ENCODE measurements around the gene CLCF1.

Gene CLCF1

GRCh38 chr11:67375320-67376055, 2.1 kb upstream of the CLCF1 start:
- H3K27me3 ChIP-seq (ENCODE audit: control insufficient read depth in 5 of 5, insufficient read depth in 4 of 5, low read length in 5 of 5) = peaks cover 3 to 22% (median 10%) of the 10 kb centered on the region in 5 donors
- peaks cover 6 to 31% (median 28%) of the 10 kb centered on the region in 5 donors for H3K4me1 ChIP-seq (ENCODE audit: control insufficient read depth in 5 of 5, insufficient read depth in 5 of 5, low read length in 5 of 5)
- H3K9me3 ChIP-seq (ENCODE audit: control insufficient read depth in 5 of 5, low read length in 5 of 5) = no peaks in the 10 kb centered on the region
- H3K36me3 ChIP-seq (ENCODE audit: control insufficient read depth in 5 of 5, insufficient read depth in 5 of 5, low read length in 5 of 5) = no peaks in the 10 kb centered on the region
- H3K27ac ChIP-seq (ENCODE audit: low read depth, low read length) = no peak overlapping the region
- no peak overlapping the region for H3K4me3 ChIP-seq (ENCODE audit: low read depth in 1 of 5, low read length in 5 of 5)
- no peak overlapping the region for H3K9ac ChIP-seq (ENCODE audit: low read length in 5 of 5)

GRCh38 chr11:67374571-67375281, 1.3 kb upstream of the CLCF1 start:
- no peaks in the 10 kb centered on the region for H3K36me3 ChIP-seq (ENCODE audit: control insufficient read depth in 5 of 5, insufficient read depth in 5 of 5, low read length in 5 of 5)
- H3K9me3 ChIP-seq (ENCODE audit: control insufficient read depth in 5 of 5, low read length in 5 of 5) = no peaks in the 10 kb centered on the region
- peak overlapping the region in 1 of 5 donors; percentile 16 for H3K9ac ChIP-seq (ENCODE audit: low read length in 5 of 5)
- H3K4me3 ChIP-seq (ENCODE audit: low read depth in 1 of 5, low read length in 5 of 5) = peak overlapping the region in 3 of 5 donors; percentile 55 to 69 (median 61)
- peak overlapping the region; percentile 75 for H3K27ac ChIP-seq (ENCODE audit: low read depth, low read length)
- H3K27me3 ChIP-seq (ENCODE audit: control insufficient read depth in 5 of 5, insufficient read depth in 4 of 5, low read length in 5 of 5) = peaks cover 3 to 21% (median 10%) of the 10 kb centered on the region in 5 donors
- peaks cover 6 to 31% (median 28%) of the 10 kb centered on the region in 5 donors for H3K4me1 ChIP-seq (ENCODE audit: control insufficient read depth in 5 of 5, insufficient read depth in 5 of 5, low read length in 5 of 5)

GRCh38 chr11:67373648-67374570, 511 bp upstream of the CLCF1 start:
- Histone ChIP-seq H3K9me3 (ENCODE audit: control insufficient read depth in 5 of 5, low read length in 5 of 5) (no peaks in the 10 kb centered on the region), H3K4me3 (ENCODE audit: low read depth in 1 of 5, low read length in 5 of 5) (peak overlapping the region; percentile 55 to 69 (median 59)), H3K27me3 (ENCODE audit: control insufficient read depth in 5 of 5, insufficient read depth in 4 of 5, low read length in 5 of 5) (peaks cover 0 to 15% (median 10%) of the 10 kb centered on the region in 5 donors), H3K36me3 (ENCODE audit: control insufficient read depth in 5 of 5, insufficient read depth in 5 of 5, low read length in 5 of 5) (no peaks in the 10 kb centered on the region), H3K27ac (ENCODE audit: low read depth, low read length) (peak overlapping the region; percentile 75), H3K9ac (ENCODE audit: low read length in 5 of 5) (peak overlapping the region; percentile 16 to 70 (median 61)), H3K4me1 (ENCODE audit: control insufficient read depth in 5 of 5, insufficient read depth in 5 of 5, low read length in 5 of 5) (peaks cover 6 to 31% (median 28%) of the 10 kb centered on the region in 5 donors)

GRCh38 chr11:67372321-67372992, 941 bp downstream of the CLCF1 start:
- H3K4me1 ChIP-seq (ENCODE audit: control insufficient read depth in 5 of 5, insufficient read depth in 5 of 5, low read length in 5 of 5) = peaks cover 6 to 39% (median 28%) of the 10 kb centered on the region in 5 donors
- H3K9ac ChIP-seq (ENCODE audit: low read length in 5 of 5) = peak overlapping the region in 4 of 5 donors; percentile 52 to 79 (median 57)
- H3K27me3 ChIP-seq (ENCODE audit: control insufficient read depth in 5 of 5, insufficient read depth in 4 of 5, low read length in 5 of 5) = peaks cover 0 to 12% (median 9%) of the 10 kb centered on the region in 5 donors
- H3K36me3 ChIP-seq (ENCODE audit: control insufficient read depth in 5 of 5, insufficient read depth in 5 of 5, low read length in 5 of 5) = no peaks in the 10 kb centered on the region
- no peaks in the 10 kb centered on the region for H3K9me3 ChIP-seq (ENCODE audit: control insufficient read depth in 5 of 5, low read length in 5 of 5)
- peak overlapping the region; percentile 50 for H3K27ac ChIP-seq (ENCODE audit: low read depth, low read length)
- peak overlapping the region in 4 of 5 donors; percentile 55 to 69 (median 60) for H3K4me3 ChIP-seq (ENCODE audit: low read depth in 1 of 5, low read length in 5 of 5)

GRCh38 chr11:67371911-67372320, 1.5 kb downstream of the CLCF1 start:
- Histone ChIP-seq H3K36me3 (ENCODE audit: control insufficient read depth in 5 of 5, insufficient read depth in 5 of 5, low read length in 5 of 5) (no peaks in the 10 kb centered on the region), H3K4me3 (ENCODE audit: low read depth in 1 of 5, low read length in 5 of 5) (peak overlapping the region in 4 of 5 donors; percentile 36 to 63 (median 46)), H3K27me3 (ENCODE audit: control insufficient read depth in 5 of 5, insufficient read depth in 4 of 5, low read length in 5 of 5) (peaks cover 0 to 7% (median 6%) of the 10 kb centered on the region in 5 donors), H3K9ac (ENCODE audit: low read length in 5 of 5) (peak overlapping the region in 3 of 5 donors; percentile 17 to 53 (median 52)), H3K9me3 (ENCODE audit: control insufficient read depth in 5 of 5, low read length in 5 of 5) (no peaks in the 10 kb centered on the region), H3K27ac (ENCODE audit: low read depth, low read length) (peak overlapping the region; percentile 50), H3K4me1 (ENCODE audit: control insufficient read depth in 5 of 5, insufficient read depth in 5 of 5, low read length in 5 of 5) (peaks cover 6 to 45% (median 32%) of the 10 kb centered on the region in 5 donors)

GRCh38 chr11:67371189-67371910, 2.0 kb downstream of the CLCF1 start:
- peak overlapping the region in 1 of 5 donors; percentile 53 for H3K9ac ChIP-seq (ENCODE audit: low read length in 5 of 5)
- H3K4me3 ChIP-seq (ENCODE audit: low read depth in 1 of 5, low read length in 5 of 5) = peak overlapping the region in 3 of 5 donors; percentile 42 to 63 (median 51)
- peak overlapping the region; percentile 50 for H3K27ac ChIP-seq (ENCODE audit: low read depth, low read length)
- H3K27me3 ChIP-seq (ENCODE audit: control insufficient read depth in 5 of 5, insufficient read depth in 4 of 5, low read length in 5 of 5) = peaks cover 0 to 7% (median 3%) of the 10 kb centered on the region in 5 donors
- H3K4me1 ChIP-seq (ENCODE audit: control insufficient read depth in 5 of 5, insufficient read depth in 5 of 5, low read length in 5 of 5) = peaks cover 9 to 50% (median 38%) of the 10 kb centered on the region in 5 donors
- no peaks in the 10 kb centered on the region for H3K36me3 ChIP-seq (ENCODE audit: control insufficient read depth in 5 of 5, insufficient read depth in 5 of 5, low read length in 5 of 5)
- H3K9me3 ChIP-seq (ENCODE audit: control insufficient read depth in 5 of 5, low read length in 5 of 5) = no peaks in the 10 kb centered on the region

- Histone ChIP-seq H3K27ac (ENCODE audit: low read depth, low read length) (no peak overlapping the region), H3K9me3 (ENCODE audit: control insufficient read depth in 5 of 5, low read length in 5 of 5) (no peaks in the 10 kb centered on the region), H3K9ac (ENCODE audit: low read length in 5 of 5) (no peak overlapping the region), H3K36me3 (ENCODE audit: control insufficient read depth in 5 of 5, insufficient read depth in 5 of 5, low read length in 5 of 5) (no peaks in the 10 kb centered on the region), H3K4me1 (ENCODE audit: control insufficient read depth in 5 of 5, insufficient read depth in 5 of 5, low read length in 5 of 5) (peaks cover 13 to 57% (median 41%) of the 10 kb centered on the region in 5 donors), H3K4me3 (ENCODE audit: low read depth in 1 of 5, low read length in 5 of 5) (no peak overlapping the region), H3K27me3 (ENCODE audit: control insufficient read depth in 5 of 5, insufficient read depth in 4 of 5, low read length in 5 of 5) (peaks cover 0 to 7% (median 2%) of the 10 kb centered on the region in 5 donors)
Observed at GRCh38 chr11:67370351-67371076, 2.9 kb downstream of the CLCF1 start.

GRCh38 chr11:67369801-67370284, 3.6 kb downstream of the CLCF1 start:
- H3K9ac ChIP-seq (ENCODE audit: low read length in 5 of 5) = no peak overlapping the region
- no peaks in the 10 kb centered on the region for H3K9me3 ChIP-seq (ENCODE audit: control insufficient read depth in 5 of 5, low read length in 5 of 5)
- no peak overlapping the region for H3K4me3 ChIP-seq (ENCODE audit: low read depth in 1 of 5, low read length in 5 of 5)
- H3K36me3 ChIP-seq (ENCODE audit: control insufficient read depth in 5 of 5, insufficient read depth in 5 of 5, low read length in 5 of 5) = peaks cover 0 to 6% (median 4%) of the 10 kb centered on the region in 5 donors
- no peak overlapping the region for H3K27ac ChIP-seq (ENCODE audit: low read depth, low read length)
- H3K27me3 ChIP-seq (ENCODE audit: control insufficient read depth in 5 of 5, insufficient read depth in 4 of 5, low read length in 5 of 5) = peaks cover 0 to 10% (median 2%) of the 10 kb centered on the region in 5 donors
- peaks cover 13 to 57% (median 41%) of the 10 kb centered on the region in 5 donors for H3K4me1 ChIP-seq (ENCODE audit: control insufficient read depth in 5 of 5, insufficient read depth in 5 of 5, low read length in 5 of 5)

Data from subcutaneous abdominal adipose tissue (tissue), 5 donors.